Kidney epithelial cell (primary cell): Measurements from ENCODE around the gene MARCKSL1. TPM values are rescaled to one million over a fixed set of nuclear protein-coding genes. Genes with fewer than 3 reads are reported as not detected.

Source experiments
- DNase-seq: peaks from one replicate; pipeline ENCODE4 v3.0.0-alpha.2; 2010; ENCODE audit warnings: low read depth
- H3K27me3 ChIP-seq: 2 replicates; pipeline ENCODE4 v1.6.0; 2011; ENCODE audit warnings: low read length; ENCODE audit not compliant: control insufficient read depth, insufficient read depth
- H3K36me3 ChIP-seq: 2 replicates; pipeline ENCODE4 v1.5.1; 2011; ENCODE audit warnings: low read length; ENCODE audit not compliant: control insufficient read depth, insufficient read depth
- H3K4me3 ChIP-seq: 2 replicates; pipeline ENCODE4 v1.5.1; 2011; ENCODE audit warnings: low read depth, mild to moderate bottlenecking, control low read depth, low read length
- CTCF ChIP-seq: IDR thresholded peaks from 2 replicates; pipeline ENCODE4 v1.5.1; 2011; ENCODE audit warnings: mild to moderate bottlenecking, moderate library complexity, low read length, control low read depth, inconsistent platforms; ENCODE audit not compliant: insufficient read depth, poor library complexity, severe bottlenecking
- total RNA-seq: library from RNA; depleted of rRNA; stranded (reverse); fragments of >200 nt; gene quantifications from 2 replicates; pipeline ENCODE4 v1.2.3, GENCODE V29; 2015

The MARCKSL1 gene
- total RNA-seq, 1 donor from 2014 or later, result 184 TPM

DNA sequence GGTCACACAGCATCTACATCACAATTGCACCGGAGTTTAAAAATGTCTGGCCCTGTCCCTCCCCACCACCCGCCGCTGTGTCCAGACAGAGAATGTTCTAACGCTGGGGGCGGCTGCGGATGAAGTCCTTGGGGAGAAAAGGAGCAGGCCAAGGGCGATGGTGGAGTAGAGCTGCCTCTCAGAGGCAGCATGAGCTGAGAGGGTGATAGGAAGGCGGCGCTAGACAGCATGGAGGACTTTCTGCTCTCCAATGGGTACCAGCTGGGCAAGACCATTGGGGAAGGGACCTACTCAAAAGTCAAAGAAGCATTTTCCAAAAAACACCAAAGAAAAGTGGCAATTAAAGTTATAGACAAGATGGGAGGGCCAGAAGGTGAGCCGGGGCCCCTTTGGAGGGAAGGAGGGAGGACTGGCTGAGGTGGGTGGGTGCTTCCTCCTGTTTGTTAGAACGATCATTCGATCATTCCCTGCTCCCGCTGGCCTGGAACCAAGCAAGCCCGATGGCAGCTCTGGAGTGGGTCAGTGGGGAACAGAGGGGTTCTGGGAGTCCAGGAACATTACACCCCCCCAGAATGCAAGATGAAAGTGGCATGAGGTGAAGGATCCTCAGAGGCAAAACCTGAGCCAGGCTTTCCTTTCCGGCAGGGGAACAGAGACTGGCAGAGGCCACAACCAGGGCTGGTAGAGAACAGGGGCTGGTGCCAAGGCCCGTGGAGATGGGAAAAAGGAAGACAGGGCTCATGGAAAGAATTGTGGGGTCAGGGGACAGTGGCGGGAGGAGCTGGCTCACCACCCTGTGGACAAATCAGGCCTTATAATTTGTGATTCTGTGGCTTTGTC, 26.7 kb upstream of the MARCKSL1 start, which contains the start of the genes FAM229A and TSSK3:
FAM229A (minus strand) TSS at position 12 of the 840 bp plus-strand sequence. CDS start 394 bp downstream, outside the sequence.
TSSK3 (plus strand) TSS at position 66 of the 840 bp plus-strand sequence; CDS start at position 229, 163 bp downstream.
- Histone ChIP-seq H3K36me3 (peaks cover 4% of the 10 kb centered on the region), H3K27me3 (no peaks in the 10 kb centered on the region), H3K4me3 (peak within 1 kb of the TSS; percentile 37)
- DNase-seq, result no peak
- no peak for TF ChIP-seq CTCF

GRCh38 chr1:32361674-32362473, 25.8 kb upstream of the MARCKSL1 start:
- peak overlapping the region; percentile 37 for H3K4me3 ChIP-seq
- TF ChIP-seq CTCF, result peak; percentile 24
- no peaks in the 10 kb centered on the region for H3K36me3 ChIP-seq
- DNase-seq, result no peak
- no peaks in the 10 kb centered on the region for H3K27me3 ChIP-seq

DNA sequence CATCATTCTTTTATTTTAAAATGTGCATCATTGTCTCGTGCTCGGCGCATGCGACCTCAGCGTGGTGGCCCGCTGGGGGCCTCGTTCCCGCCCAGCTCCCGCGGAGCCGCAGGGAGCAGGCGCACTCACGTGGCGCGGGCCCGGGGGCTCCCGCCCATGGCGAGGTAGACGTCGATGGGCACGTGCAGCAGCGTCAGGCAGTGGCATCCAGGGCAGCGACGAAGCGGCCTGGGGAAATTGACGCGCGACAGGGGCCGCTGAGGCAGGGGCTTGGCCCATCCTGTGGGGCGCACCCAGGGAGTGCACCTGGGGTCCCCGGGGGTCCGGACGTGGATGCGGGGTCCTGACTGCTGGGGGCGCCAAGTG, 25.3 kb upstream of the MARCKSL1 start:
- Histone ChIP-seq H3K4me3 (no peak overlapping the region), H3K36me3 (no peaks in the 10 kb centered on the region), H3K27me3 (no peaks in the 10 kb centered on the region)
- no peak for DNase-seq
- no peak for TF ChIP-seq CTCF

- no peak overlapping the region for H3K4me3 ChIP-seq
- no peak for TF ChIP-seq CTCF
- H3K27me3 ChIP-seq, result no peaks in the 10 kb centered on the region
- DNase-seq, result no peak
- H3K36me3 ChIP-seq, result no peaks in the 10 kb centered on the region
Measured at GRCh38 chr1:32358435-32358834, 22.4 kb upstream of the MARCKSL1 start.

DNA sequence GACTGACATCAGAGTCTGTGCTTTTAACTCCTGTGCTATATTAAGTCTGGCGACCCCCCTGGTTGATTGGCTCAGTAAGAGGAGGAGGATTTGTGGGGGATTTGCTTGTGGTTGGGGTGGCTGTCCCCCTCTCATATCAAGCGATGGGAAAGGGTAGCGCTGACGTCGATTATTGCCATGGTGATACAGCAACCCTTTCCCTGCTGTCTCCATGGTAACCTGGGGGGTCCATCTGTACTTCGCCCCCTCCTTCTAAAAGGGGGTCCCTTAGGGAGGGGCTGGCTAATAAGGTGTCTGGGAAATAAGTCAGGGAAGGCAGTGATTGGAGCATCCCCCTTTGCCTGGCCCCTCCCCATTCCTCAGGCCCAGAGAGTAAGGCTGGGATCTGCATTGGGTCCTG, 21.6 kb upstream of the MARCKSL1 start:
- DNase-seq, result no peak
- H3K4me3 ChIP-seq, result no peak overlapping the region
- TF ChIP-seq CTCF, result no peak
- no peaks in the 10 kb centered on the region for H3K36me3 ChIP-seq
- no peaks in the 10 kb centered on the region for H3K27me3 ChIP-seq
